ENCODE data around the gene NSDHL. TPM values are rescaled to one million over a fixed set of nuclear protein-coding genes. Genes with fewer than 3 reads are reported as not detected.
"Not testable (repeated sequence)": the region's sequence is repeated elsewhere in the genome, so short reads cannot be mapped to it uniquely, and the experiment has no call there.

NSDHL gene
- polyA plus RNA-seq, 3 donors = 30.0 to 32.8 (median 30.9) TPM

DNA sequence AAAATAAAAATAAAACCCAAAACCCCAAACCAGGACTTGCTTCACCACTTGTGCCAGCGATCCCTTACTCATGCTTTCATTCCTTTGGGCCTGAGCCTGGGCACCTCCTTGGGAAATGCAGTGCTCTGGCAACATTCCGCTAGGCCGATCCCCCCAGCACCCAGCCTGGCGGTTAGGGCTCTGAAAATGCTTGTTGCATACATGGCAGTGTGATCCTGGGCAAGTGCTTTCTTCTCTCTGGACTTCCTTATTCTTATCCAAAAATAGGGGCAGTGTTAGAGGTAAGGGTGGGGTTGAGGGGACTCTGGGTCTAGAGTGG is 71.6 kb downstream of the NSDHL start:
- DNase-seq (ENCODE audit: extremely low read depth in 1 of 11, low read depth in 9 of 11, low spot score in 4 of 11) = no peak

DNA sequence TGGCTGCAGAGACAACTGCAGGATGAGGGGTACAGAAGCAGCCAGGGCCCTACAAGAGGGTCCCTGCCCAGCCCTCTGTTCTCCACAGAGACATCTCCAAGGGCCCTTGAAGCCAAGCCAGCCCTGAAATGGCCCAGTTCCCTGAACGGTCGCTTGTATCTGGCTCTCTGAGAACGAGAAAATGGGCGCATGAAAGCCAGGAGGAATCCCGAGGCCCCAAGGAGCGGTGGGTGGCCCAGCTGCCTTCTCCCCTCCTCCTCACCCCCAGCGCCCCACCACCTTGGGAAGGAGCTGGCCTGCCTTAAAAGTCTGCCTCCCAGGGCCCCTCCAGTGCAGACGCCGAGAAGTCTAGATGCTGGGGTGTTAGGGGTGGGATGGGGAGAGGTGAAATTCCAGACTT is 72.7 kb downstream of the NSDHL start:
- no peak for DNase-seq (ENCODE audit: extremely low read depth in 1 of 11, low read depth in 9 of 11, low spot score in 4 of 11)

DNA sequence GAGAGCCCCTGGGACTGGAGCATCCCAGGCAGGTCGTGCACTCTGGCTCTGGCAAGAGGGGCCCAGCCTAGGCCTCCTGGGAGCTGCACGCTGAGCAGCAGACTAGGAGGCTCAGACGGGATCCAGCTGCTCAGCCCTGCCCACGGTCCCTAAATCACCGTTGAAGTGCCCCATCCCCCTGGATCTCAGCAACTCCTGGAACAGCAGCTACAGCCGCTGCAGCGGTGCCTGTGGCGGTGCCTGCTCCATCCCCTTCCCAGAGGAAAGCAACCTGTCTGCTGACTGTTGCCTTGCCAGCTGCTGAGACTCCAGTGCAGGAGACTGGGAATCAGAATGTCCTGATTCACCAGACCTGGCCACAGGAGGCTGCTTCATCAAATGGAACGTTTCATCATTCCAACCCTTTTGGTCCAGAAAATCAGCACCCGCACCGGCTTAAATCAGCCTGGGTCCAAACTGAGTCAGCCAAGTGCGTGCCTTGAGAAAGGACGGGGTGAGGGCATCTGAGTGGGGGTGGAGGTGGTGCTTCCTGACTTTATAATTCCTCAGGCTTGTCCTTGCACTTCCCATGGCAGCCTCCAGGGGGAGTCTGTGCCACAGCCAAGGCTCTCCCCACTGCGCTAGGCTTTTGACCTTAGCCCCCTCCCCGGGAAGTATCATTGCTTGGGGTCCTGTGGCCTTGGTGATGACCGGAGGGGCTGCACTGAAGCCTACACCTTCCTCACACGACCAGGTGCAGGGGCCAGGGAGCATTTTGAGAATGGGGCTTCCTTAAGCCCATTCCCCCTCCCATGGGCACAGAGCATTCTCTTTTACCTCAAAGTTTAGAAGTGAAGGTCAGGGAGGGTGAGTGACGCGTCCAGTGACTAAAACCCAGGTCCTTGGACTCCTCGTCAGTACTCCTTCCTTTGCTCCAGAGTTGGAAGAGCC is 73.6 kb downstream of the NSDHL start:
- peak in 2 of 11 donors; percentile 23 to 31 for DNase-seq (ENCODE audit: extremely low read depth in 1 of 11, low read depth in 9 of 11, low spot score in 4 of 11)

- no peak for DNase-seq (ENCODE audit: extremely low read depth in 1 of 11, low read depth in 9 of 11, low spot score in 4 of 11)
These were observed 74.2 kb downstream of the NSDHL start for GRCh38 chrX:152905081-152905420.

DNA sequence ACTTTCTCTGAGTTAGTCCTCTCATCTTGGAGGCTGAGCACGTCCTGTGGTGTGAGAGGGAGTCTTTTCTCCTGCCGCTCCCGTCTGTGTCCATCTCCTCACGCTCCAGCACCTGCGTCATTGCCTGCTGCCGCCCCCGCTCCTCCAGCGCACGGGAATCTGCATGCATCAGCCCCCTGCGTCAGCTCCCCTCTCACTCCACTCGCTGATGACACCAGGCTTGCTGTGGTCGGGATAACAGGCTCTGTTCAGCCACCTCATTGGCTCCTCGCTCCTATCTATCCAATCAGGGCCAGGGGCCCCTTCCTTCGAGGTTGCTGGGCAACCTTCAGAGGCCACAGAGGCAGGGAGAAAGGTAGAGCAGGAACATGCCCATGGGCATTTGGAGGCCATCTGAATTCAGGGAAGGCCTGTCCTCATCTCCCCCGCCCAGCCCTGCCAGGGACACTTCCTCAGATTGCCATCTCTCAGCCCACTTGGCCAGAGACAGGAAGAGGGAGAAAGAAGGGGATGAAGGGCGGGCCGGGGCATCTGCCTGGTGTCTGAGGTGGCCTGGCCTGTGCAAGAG is 76.3 kb downstream of the NSDHL start:
- DNase-seq (ENCODE audit: extremely low read depth in 1 of 11, low read depth in 9 of 11, low spot score in 4 of 11) = peak in 5 of 11 donors; percentile 37 to 52 (median 49)

DNA sequence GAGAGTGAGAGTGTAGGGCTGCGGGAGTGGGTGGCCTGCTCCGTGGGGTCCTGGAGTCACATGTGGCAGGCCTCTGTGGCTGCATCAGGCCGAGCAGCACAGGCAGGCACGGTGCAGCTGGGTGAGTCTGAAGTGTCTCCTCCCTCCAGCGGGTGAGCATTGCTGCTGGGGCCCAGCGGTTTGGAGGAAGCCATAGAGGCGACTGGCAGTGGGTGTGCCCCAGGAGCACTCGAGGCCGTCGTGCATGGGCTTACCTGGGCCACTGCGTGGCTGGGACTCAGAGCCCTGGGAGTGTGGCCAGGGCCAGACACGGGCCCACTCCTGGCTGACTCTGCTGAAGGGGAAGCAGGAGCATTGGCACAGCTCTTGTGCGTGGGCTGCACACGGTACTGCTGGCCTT is 77.6 kb downstream of the NSDHL start:
- no peak for DNase-seq (ENCODE audit: extremely low read depth in 1 of 11, low read depth in 9 of 11, low spot score in 4 of 11)

DNA sequence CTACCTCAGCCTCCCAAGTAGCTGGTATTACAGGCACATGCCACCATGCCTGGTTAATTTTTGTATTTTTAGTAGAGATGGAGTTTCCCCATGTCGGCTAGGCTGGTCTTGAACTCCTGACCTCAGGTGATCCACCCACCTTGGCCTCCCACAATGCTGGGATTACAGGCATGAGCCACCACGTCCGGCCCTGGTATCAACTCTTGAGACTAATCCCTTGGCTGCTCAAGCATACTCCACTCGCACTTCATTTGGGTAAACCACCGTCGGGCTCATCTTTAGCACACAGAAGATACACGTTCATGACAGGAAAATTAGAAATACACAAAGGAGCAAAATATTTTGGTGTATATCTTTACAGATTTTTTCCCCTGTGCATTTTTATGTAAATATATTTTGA is 79.2 kb downstream of the NSDHL start:
- DNase-seq (ENCODE audit: extremely low read depth in 1 of 11, low read depth in 9 of 11, low spot score in 4 of 11) = not testable (repeated sequence)

DNA sequence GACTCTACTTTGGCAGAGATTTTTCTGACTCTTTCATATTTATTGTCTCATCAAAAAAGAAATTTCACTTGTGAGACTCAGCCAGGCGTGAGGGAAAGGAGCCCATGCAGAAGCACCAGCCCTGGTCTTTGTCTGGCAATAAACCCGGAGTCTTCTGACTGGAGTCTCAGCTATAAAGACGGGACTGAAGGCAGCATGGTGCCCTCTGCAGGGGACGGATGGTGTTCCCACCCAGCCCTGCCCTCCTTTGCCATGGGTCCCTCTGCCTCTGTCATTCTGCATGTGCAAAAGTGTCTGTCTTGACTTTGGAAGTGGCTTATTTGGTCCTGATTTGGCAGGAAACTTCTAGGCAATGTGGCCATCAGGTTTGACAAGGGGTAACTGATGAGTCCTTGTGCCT is 81.2 kb downstream of the NSDHL start:
- no peak for DNase-seq (ENCODE audit: extremely low read depth in 1 of 11, low read depth in 9 of 11, low spot score in 4 of 11)

DNA sequence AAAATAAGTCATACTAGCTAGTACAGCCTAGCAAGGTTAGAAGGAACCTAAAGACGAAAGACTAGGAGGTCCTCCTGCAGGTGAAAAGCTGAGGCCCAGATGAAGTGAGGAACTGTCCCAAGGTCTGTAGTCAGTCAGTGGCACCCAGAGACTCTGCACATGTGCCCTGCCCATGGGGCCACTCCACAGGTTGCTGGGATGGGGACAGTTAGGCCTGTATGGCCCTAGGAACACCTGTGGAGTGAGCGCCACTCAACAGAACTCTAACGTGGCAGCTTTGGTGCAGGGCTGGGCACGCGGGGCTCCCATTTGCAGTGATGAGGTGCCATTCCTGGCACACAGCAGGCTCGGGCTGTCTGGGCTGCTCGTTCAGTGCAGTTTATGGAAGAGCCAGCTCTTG is 81.8 kb downstream of the NSDHL start:
- no peak for DNase-seq (ENCODE audit: extremely low read depth in 1 of 11, low read depth in 9 of 11, low spot score in 4 of 11)

GRCh38 chrX:152913346-152913745 is 82.5 kb downstream of the NSDHL start:
- DNase-seq (ENCODE audit: extremely low read depth in 1 of 11, low read depth in 9 of 11, low spot score in 4 of 11) = no peak

DNA sequence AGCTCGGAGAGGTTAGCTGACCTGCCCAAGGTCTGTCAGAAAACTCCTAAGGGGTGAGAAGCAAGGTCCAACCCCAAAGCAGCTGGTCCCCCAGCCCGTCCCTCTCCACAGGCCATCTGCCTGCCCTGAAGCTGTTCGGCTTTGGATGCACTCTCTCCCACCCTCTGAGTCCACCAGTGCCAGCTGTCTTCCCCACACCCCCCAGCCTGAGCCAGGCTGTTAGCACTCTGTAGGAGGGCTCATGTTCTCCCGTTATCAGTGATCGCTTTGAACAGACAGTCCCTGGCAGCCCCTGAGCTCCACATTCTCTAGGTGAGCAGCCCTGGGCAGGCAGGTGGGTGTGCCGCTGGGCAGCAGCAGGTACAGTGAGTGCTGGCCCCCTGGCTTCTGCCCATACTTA is 83.0 kb downstream of the NSDHL start:
- no peak for DNase-seq (ENCODE audit: extremely low read depth in 1 of 11, low read depth in 9 of 11, low spot score in 4 of 11)

- peak in 1 of 11 donors; percentile 20 for DNase-seq (ENCODE audit: extremely low read depth in 1 of 11, low read depth in 9 of 11, low spot score in 4 of 11)
These were observed 84.8 kb downstream of the NSDHL start for GRCh38 chrX:152915541-152916241.

GRCh38 chrX:152917656-152918579 is 87.1 kb downstream of the NSDHL start:
- DNase-seq (ENCODE audit: extremely low read depth in 1 of 11, low read depth in 9 of 11, low spot score in 4 of 11) = no peak

GRCh38 chrX:152918707-152919106 is 87.8 kb downstream of the NSDHL start:
- no peak for DNase-seq (ENCODE audit: extremely low read depth in 1 of 11, low read depth in 9 of 11, low spot score in 4 of 11)

Other genes starting within 250 kb of the NSDHL start
- 1 to 10 TPM; 1.2 to 1.6 (median 1.3) TPM for gene GABRQ, start 193.2 kb upstream of the NSDHL start, polyA plus RNA-seq (ENCODE audit: insufficient read length in 3 of 3)
- not detected for gene MAGEA3, start 132.3 kb upstream of the NSDHL start, polyA plus RNA-seq (ENCODE audit: insufficient read length in 3 of 3)
- gene CSAG2, start 121.8 kb upstream of the NSDHL start, polyA plus RNA-seq (ENCODE audit: insufficient read length in 3 of 3) = not detected
- not detected for gene MAGEA2B, start 116.4 kb upstream of the NSDHL start, polyA plus RNA-seq (ENCODE audit: insufficient read length in 3 of 3)
- gene CSAG1, start 97.3 kb upstream of the NSDHL start, polyA plus RNA-seq (ENCODE audit: insufficient read length in 3 of 3) = not detected
- not detected for gene MAGEA12, start 97.3 kb upstream of the NSDHL start, polyA plus RNA-seq (ENCODE audit: insufficient read length in 3 of 3)
- gene MAGEA2, start 77.2 kb upstream of the NSDHL start, polyA plus RNA-seq (ENCODE audit: insufficient read length in 3 of 3) = not detected
- gene CSAG3, start 71.8 kb upstream of the NSDHL start, polyA plus RNA-seq (ENCODE audit: insufficient read length in 3 of 3) = not detected
- not detected for gene MAGEA6, start 61.4 kb upstream of the NSDHL start, polyA plus RNA-seq (ENCODE audit: insufficient read length in 3 of 3)
- gene CETN2, start 306 bp upstream of the NSDHL start, polyA plus RNA-seq (ENCODE audit: insufficient read length in 3 of 3) = 100 to 1,000 TPM; 114 to 130 (median 114) TPM
- 10 to 100 TPM; 37.3 to 52.4 (median 48.5) TPM for gene ZNF185, start 67.0 kb downstream of the NSDHL start, polyA plus RNA-seq (ENCODE audit: insufficient read length in 3 of 3)
- under 1 TPM; 0.16 to 0.39 (median 0.30) TPM for gene PNMA5, start 163.1 kb downstream of the NSDHL start, polyA plus RNA-seq (ENCODE audit: insufficient read length in 3 of 3)
- 10 to 100 TPM; 31.6 to 37.4 (median 32.4) TPM for gene PNMA3, start 225.4 kb downstream of the NSDHL start, polyA plus RNA-seq (ENCODE audit: insufficient read length in 3 of 3)
- gene PNMA6A, start 241.4 kb downstream of the NSDHL start, polyA plus RNA-seq (ENCODE audit: insufficient read length in 3 of 3) = 10 to 100 TPM in 2 of 3 donors, 1 to 10 TPM in 1; 9.3 to 13.7 (median 13.6) TPM